Stimulated activated CD8-positive, alpha-beta memory T cell treated with anti-CD3 and anti-CD28 coated beads, Interleukin-15, amount 100 ng/mL, for 48 hours (primary cell): Measurements from ENCODE around the gene PLCB1.
"Not testable (repeated sequence)": the region's sequence is repeated elsewhere in the genome, so short reads cannot be mapped to it uniquely, and the experiment has no call there.

Experiments
- DNase-seq, 2 donors: peaks; one replicate each; pipeline ENCODE4 v3.0.0-alpha.2; 2020; ENCODE audit warnings: low read depth in 2 of 2

PLCB1 gene

GRCh38 chr20:8131598-8132483 is at the start of gene PLCB1:
TSS of gene PLCB1 (plus strand) at chr20:8132266. CDS start at chr20:8132652, 386 bp downstream.
- DNase-seq: peak; percentile 62 to 74

- no peak for DNase-seq
These were observed 49.1 kb upstream of the PLCB1 start for GRCh38 chr20:8082989-8083388.

GRCh38 chr20:8089668-8090067 is 42.4 kb upstream of the PLCB1 start:
- DNase-seq: no peak

- DNase-seq: no peak
These were observed 37.6 kb upstream of the PLCB1 start for GRCh38 chr20:8094415-8094818.

GRCh38 chr20:8094850-8095249 is 37.2 kb upstream of the PLCB1 start:
- DNase-seq: no peak

GRCh38 chr20:8095648-8096572 is 36.2 kb upstream of the PLCB1 start:
- DNase-seq: no peak

GRCh38 chr20:8097307-8097706 is 34.8 kb upstream of the PLCB1 start:
- DNase-seq: no peak

GRCh38 chr20:8104252-8104651 is 27.8 kb upstream of the PLCB1 start:
- no peak for DNase-seq

- DNase-seq: not testable (repeated sequence)
These were observed 17.5 kb upstream of the PLCB1 start for GRCh38 chr20:8114612-8115011.

- DNase-seq: no peak
These were observed 16.6 kb upstream of the PLCB1 start for GRCh38 chr20:8115436-8115835.

- no peak for DNase-seq
These were observed 15.8 kb upstream of the PLCB1 start for GRCh38 chr20:8116067-8116811.

GRCh38 chr20:8117636-8118035 is 14.4 kb upstream of the PLCB1 start:
- no peak for DNase-seq

GRCh38 chr20:8118039-8118438 is 14.0 kb upstream of the PLCB1 start:
- DNase-seq: no peak

- DNase-seq: no peak
These were observed 13.3 kb upstream of the PLCB1 start for GRCh38 chr20:8118760-8119159.

GRCh38 chr20:8121666-8122065 is 10.4 kb upstream of the PLCB1 start:
- no peak for DNase-seq

GRCh38 chr20:8124639-8125038 is 7.4 kb upstream of the PLCB1 start:
- no peak for DNase-seq

- no peak for DNase-seq
These were observed 5.9 kb upstream of the PLCB1 start for GRCh38 chr20:8126181-8126580.

GRCh38 chr20:8126841-8127378 is 5.2 kb upstream of the PLCB1 start:
- no peak for DNase-seq

- DNase-seq: peak in 1 of 2 donors; percentile 12
These were observed 4.4 kb upstream of the PLCB1 start for GRCh38 chr20:8127553-8128255.

GRCh38 chr20:8128291-8129060 is 3.6 kb upstream of the PLCB1 start:
- no peak for DNase-seq
